Upper lobe of left lung (tissue), 6 donors: Measurements from ENCODE around the gene THEM4. TPM values are rescaled to one million over a fixed set of nuclear protein-coding genes. Genes with fewer than 3 reads are reported as not detected.
"Not testable (repeated sequence)": the region's sequence is repeated elsewhere in the genome, so short reads cannot be mapped to it uniquely, and the experiment has no call there.

ENCODE experiments used
- ATAC-seq, 2 donors: fragments of 200-7000 bp; cut with Tn5 transposase; one replicate each; pipeline ENCODE4 v1.9.1; 2022; ENCODE audit warnings: mild to moderate bottlenecking in 2 of 2, moderate library complexity in 2 of 2; ENCODE audit not compliant: low FRiP score in 2 of 2
- DNase-seq, 2 donors: peaks; one replicate each; pipeline ENCODE4 v3.0.0-alpha.2; 2019 to 2020
- H3K27ac ChIP-seq, 4 donors: fragments of 200-600 bp; sonication (generic); one replicate each; pipeline ENCODE4 v1.5.1; 2016 to 2019
- H3K27me3 ChIP-seq, 4 donors: fragments of 200-600 bp; sonication (generic); one replicate each; pipeline ENCODE4 v1.5.1; 2017 to 2019
- H3K36me3 ChIP-seq, 4 donors: fragments of 200-600 bp; sonication (generic); one replicate each; pipeline ENCODE4 v1.5.1; 2016 to 2019
- H3K4me1 ChIP-seq, 4 donors: fragments of 200-600 bp; sonication (generic); one replicate each; pipeline ENCODE4 v1.5.1; 2018 to 2019
- H3K4me3 ChIP-seq, 4 donors: fragments of 200-600 bp; sonication (generic); one replicate each; pipeline ENCODE4 v1.5.1; 2017 to 2019; ENCODE audit warnings: mild to moderate bottlenecking in 2 of 4, moderate library complexity in 1 of 4
- H3K9me3 ChIP-seq, 4 donors: fragments of 200-600 bp; sonication (generic); one replicate each; pipeline ENCODE4 v1.5.1; 2018 to 2019
- EP300 ChIP-seq, 4 donors: sonication (generic); formaldehyde crosslinking; IDR thresholded peaks; one replicate each; pipeline ENCODE4 v1.5.1; 2017; ENCODE audit warnings: antibody characterized with exemption in 4 of 4, control low read depth in 2 of 4
- POLR2A ChIP-seq, 4 donors: fragments of 450-650 bp; IDR thresholded peaks; one replicate each; pipeline ENCODE4 v1.5.1; 2016 to 2017; ENCODE audit warnings: antibody characterized with exemption in 4 of 4, mild to moderate bottlenecking in 2 of 4
- POLR2AphosphoS5 ChIP-seq, 2 donors: sonication (generic); formaldehyde crosslinking; IDR thresholded peaks; one replicate each; pipeline ENCODE4 v1.5.1; 2017; ENCODE audit warnings: antibody characterized with exemption in 2 of 2
- WGBS, 2 donors: methylation state at CpG; one replicate each; pipeline ENCODE4 v1.1.5; 2017 to 2018; 5-methylcytosine and 5-hydroxymethylcytosine counted together
- total RNA-seq, 6 donors: library from RNA; depleted of rRNA in 4 of 6; stranded (reverse); fragments of >200 nt in 4 of 6; gene quantifications; one replicate each; pipeline versions ENCODE4 v1.1.0 to v1.2.1, GENCODE V29; 2016 to 2021
- TF ChIP-seq, protein P1 (sequence below), 6 experiments: fragments of 450-650 bp in 4 of 6; fragments of 200-600 bp in 2 of 6; sonication (generic) in 2 of 6; IDR thresholded peaks; one replicate each; pipeline ENCODE4 v1.5.1; 2016 to 2019; ENCODE audit warnings: antibody characterized with exemption in 6 of 6
- donor health status: DM: no; HTN: no; CAD: no; lungs with moderate emphysema.
- donor health status: DM: no; HTN: yes; CAD: no; lungs with severe emphysema.

The THEM4 gene
- total RNA-seq, 6 donors from 2014 or later = 11.9 to 39.8 (median 15.5) TPM

GRCh38 chr1:151855933-151856332, 53.4 kb downstream of the THEM4 start:
- DNase-seq (no peak), ATAC-seq (peak in 1 of 2 donors; percentile 24)

DNA sequence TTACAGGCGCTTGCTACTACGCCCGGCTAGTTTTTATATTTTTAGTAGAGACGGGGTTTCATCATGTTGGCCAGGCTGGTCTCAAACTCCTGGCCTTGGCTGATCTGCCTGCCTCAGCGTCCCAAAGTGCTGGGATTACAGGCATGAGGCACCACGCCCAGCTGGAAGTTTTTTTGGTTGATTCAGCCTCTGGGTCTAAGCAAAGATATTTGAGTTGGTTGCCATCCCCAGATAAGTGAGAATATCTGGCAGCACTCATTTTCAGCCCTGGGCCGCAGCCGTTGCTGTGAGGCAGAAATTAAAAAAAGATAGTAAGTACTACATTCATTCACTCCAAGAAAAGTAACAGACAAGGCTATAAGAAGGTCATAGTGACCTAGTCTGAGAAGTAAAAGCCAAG, 53.8 kb downstream of the THEM4 start:
- ATAC-seq = peak in 1 of 2 donors; percentile 66
- H3K4me1 ChIP-seq, H3K27ac ChIP-seq, DNase-seq, H3K27me3 ChIP-seq, H3K4me3 ChIP-seq, H3K9me3 ChIP-seq, H3K36me3 ChIP-seq: not testable (repeated sequence)
- 83 to 91% methylated on average over 8 of the region's 8 CpGs for WGBS, 2 donors

More at GRCh38 chr1:151855933-151856332, 53.4 kb downstream of the THEM4 start:
- H3K9me3 ChIP-seq = no peaks in the 10 kb centered on the region
- no peak overlapping the region for H3K27ac ChIP-seq
- no peaks in the 10 kb centered on the region for H3K36me3 ChIP-seq
- H3K4me3 ChIP-seq = no peak overlapping the region
- H3K4me1 ChIP-seq = peaks cover 0 to 9% (median 1%) of the 10 kb centered on the region in 4 donors
- TF ChIP-seq, protein P1, sequence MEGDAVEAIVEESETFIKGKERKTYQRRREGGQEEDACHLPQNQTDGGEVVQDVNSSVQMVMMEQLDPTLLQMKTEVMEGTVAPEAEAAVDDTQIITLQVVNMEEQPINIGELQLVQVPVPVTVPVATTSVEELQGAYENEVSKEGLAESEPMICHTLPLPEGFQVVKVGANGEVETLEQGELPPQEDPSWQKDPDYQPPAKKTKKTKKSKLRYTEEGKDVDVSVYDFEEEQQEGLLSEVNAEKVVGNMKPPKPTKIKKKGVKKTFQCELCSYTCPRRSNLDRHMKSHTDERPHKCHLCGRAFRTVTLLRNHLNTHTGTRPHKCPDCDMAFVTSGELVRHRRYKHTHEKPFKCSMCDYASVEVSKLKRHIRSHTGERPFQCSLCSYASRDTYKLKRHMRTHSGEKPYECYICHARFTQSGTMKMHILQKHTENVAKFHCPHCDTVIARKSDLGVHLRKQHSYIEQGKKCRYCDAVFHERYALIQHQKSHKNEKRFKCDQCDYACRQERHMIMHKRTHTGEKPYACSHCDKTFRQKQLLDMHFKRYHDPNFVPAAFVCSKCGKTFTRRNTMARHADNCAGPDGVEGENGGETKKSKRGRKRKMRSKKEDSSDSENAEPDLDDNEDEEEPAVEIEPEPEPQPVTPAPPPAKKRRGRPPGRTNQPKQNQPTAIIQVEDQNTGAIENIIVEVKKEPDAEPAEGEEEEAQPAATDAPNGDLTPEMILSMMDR (IDR thresholded peaks at IDR 0.05) = no peak
- no peaks in the 10 kb centered on the region for H3K27me3 ChIP-seq
- WGBS, 2 donors = 59 to 69% methylated on average over 4 of the region's 4 CpGs

DNA sequence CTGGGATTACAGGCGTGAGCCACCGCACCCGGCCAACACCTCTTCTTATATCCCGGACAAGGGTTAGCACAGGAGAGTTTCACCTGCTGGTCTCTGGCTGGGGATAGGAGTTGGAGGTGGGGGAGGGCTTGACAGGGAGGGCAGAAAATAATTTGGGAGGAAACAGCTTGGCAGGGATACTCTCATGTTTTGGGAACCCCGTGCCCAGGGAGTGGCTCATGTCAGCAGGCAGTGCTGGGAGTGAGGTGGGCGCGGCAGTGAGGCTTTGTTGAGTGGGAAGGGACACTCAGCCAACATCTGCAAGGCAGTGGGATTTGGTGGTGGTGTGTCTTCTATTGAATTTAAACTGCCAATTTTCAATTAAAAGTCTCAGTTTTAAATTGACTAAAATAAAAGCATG, 54.7 kb downstream of the THEM4 start:
- ATAC-seq (no peak), DNase-seq (no peak)
- H3K27me3 ChIP-seq = no peaks in the 10 kb centered on the region
- no peaks in the 10 kb centered on the region for H3K9me3 ChIP-seq
- TF ChIP-seq, protein P1 (IDR thresholded peaks at IDR 0.05) = no peak
- TF ChIP-seq POLR2AphosphoS5 (IDR thresholded peaks at IDR 0.05) (no peak), EP300 (IDR thresholded peaks at IDR 0.05) (no peak), POLR2A (IDR thresholded peaks at IDR 0.05) (no peak)
- no peak overlapping the region for H3K4me3 ChIP-seq
- H3K36me3 ChIP-seq = no peaks in the 10 kb centered on the region
- 86% methylated on average over 7 of the region's 7 CpGs for WGBS, 2 donors
- no peak overlapping the region for H3K27ac ChIP-seq
- peaks cover 0 to 9% (median 2%) of the 10 kb centered on the region in 4 donors for H3K4me1 ChIP-seq

GRCh38 chr1:151853411-151853943, 55.8 kb downstream of the THEM4 start, which contains the start of gene THEM5:
THEM5 (minus strand) TSS chr1:151853712; CDS start chr1:151853565, 147 bp downstream.
- no peaks in the 10 kb centered on the region for H3K9me3 ChIP-seq
- no peak for ATAC-seq
- no peak for DNase-seq

DNA sequence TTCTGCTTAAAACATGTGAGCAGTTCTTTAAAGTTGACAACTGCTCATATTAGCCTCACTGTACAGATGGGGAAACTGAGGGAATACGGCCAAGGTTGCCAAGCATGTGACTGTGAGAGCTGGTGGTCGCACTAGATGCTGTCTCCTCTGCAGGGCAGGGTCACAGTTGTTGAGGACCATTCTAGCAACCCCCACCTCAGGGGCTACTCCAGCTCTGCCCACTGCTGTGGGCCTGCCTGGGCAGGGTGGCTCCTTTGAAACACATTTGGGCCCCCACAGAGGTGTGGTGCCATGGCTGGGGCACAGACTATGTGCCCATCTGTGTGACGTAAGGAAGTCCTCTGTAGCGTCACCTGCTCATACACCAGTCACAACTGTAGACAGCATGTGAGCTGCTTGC, 56.6 kb downstream of the THEM4 start:
- ATAC-seq (peak in 1 of 2 donors; percentile 16), DNase-seq (no peak)
- H3K36me3 ChIP-seq = no peaks in the 10 kb centered on the region
- no peak overlapping the region for H3K27ac ChIP-seq
- no peak for TF ChIP-seq EP300 (IDR thresholded peaks at IDR 0.05)
- TF ChIP-seq POLR2AphosphoS5 (IDR thresholded peaks at IDR 0.05) = no peak
- no peak for TF ChIP-seq POLR2A (IDR thresholded peaks at IDR 0.05)
- TF ChIP-seq, protein P1 (IDR thresholded peaks at IDR 0.05) = no peak
- 98 to 100% methylated on average over 2 to 4 of the region's 4 CpGs for WGBS, 2 donors
- H3K9me3 ChIP-seq = no peaks in the 10 kb centered on the region
- no peaks in the 10 kb centered on the region for H3K27me3 ChIP-seq
- no peak overlapping the region for H3K4me3 ChIP-seq
- peaks cover 0 to 19% (median 11%) of the 10 kb centered on the region in 4 donors for H3K4me1 ChIP-seq

More at GRCh38 chr1:151853411-151853943, 55.8 kb downstream of the THEM4 start, which contains the start of gene THEM5:
- WGBS, 2 donors = 75 to 78% methylated on average over 5 of the region's 5 CpGs
- TF ChIP-seq EP300 (IDR thresholded peaks at IDR 0.05) (no peak), POLR2A (IDR thresholded peaks at IDR 0.05) (no peak), POLR2AphosphoS5 (IDR thresholded peaks at IDR 0.05) (no peak)
- TF ChIP-seq, protein P1 (IDR thresholded peaks at IDR 0.05) = no peak
- Histone ChIP-seq H3K4me3 (no peak within 1 kb of the TSS), H3K4me1 (peaks cover 0 to 15% (median 9%) of the 10 kb centered on the region in 4 donors), H3K36me3 (no peaks in the 10 kb centered on the region), H3K27ac (no peak within 1 kb of the TSS), H3K27me3 (no peaks in the 10 kb centered on the region)
